ENCODE data around the gene PMIS2.

PMIS2 gene

DNA sequence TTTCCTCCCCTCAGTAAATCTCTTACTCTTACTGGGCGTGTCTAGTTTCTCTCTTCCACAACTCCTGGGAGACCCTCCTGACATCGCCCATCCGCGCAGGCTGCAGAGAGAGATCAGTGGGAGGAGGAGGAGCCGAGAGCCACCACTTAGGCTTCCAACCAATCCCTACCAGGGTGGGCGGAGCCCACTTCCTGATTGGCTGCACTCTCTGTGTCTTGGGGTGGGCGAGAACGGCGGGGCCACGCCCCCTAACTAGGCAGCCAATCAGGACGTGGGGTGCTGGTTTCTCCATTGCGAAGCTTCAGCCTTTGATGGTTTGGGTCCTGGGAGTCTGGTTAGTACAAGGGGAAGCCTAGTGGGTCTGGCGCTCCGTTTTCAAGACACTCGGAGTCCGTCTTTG lies at the start of gene PMIS2:
Gene PMIS2, plus strand, starts transcription at position 326 of the 400 bp plus-strand sequence. CDS start 87 bp downstream, outside the sequence.
- peak in 2 of 3 donors; percentile 21 to 31 for DNase-seq

GRCh38 chr19:35539314-35539713 lies 46.7 kb upstream of the PMIS2 start:
- DNase-seq = no peak

DNA sequence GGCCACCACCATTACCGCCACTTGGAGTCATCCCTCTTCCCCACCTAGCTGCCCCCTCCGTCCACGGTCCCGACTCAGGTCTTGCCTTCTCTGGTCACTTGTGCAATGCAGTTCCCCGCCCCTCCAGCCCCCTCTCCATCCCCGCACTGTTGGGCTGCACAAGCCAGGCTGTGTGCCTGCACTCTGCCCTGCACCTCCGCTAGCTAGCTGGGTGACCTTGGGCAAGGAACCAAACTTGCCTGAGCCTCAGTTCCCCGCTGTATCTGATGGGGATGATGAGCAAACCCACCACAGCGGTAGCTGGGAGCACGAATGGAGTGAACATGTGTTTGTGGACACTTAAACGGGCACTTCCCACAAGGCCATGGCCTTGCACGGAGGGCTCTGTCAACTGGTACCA lies 46.1 kb upstream of the PMIS2 start:
- DNase-seq = no peak

DNA sequence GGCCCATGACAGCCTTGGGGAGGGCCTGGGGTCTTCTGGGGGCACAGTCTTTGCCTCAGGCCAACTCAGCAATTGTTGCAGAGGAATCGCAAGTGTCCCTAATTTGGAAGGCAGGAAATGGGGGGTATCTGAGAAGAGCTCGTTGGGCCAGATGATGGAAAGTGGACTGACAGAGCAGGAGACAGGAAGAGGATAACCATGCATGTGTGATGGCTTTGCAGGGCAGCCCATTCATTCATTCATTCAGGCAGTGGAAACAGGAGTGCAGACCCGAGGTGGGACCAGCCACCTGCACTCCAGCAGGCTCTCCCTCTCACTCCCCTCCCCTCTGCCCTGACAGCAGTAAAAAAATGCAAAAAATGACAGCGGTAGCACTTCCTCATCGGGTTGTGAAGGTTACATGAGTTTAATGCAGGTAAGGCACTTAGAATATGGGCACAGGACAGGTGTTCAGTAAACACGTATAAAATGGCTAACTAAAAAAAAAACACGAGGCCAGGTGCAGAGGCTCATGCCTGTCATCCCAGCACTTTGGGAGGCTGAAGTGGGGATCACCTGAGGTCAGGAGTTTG lies 45.5 kb upstream of the PMIS2 start:
- no peak for DNase-seq

GRCh38 chr19:35542209-35542608 lies 43.8 kb upstream of the PMIS2 start:
- no peak for DNase-seq

DNA sequence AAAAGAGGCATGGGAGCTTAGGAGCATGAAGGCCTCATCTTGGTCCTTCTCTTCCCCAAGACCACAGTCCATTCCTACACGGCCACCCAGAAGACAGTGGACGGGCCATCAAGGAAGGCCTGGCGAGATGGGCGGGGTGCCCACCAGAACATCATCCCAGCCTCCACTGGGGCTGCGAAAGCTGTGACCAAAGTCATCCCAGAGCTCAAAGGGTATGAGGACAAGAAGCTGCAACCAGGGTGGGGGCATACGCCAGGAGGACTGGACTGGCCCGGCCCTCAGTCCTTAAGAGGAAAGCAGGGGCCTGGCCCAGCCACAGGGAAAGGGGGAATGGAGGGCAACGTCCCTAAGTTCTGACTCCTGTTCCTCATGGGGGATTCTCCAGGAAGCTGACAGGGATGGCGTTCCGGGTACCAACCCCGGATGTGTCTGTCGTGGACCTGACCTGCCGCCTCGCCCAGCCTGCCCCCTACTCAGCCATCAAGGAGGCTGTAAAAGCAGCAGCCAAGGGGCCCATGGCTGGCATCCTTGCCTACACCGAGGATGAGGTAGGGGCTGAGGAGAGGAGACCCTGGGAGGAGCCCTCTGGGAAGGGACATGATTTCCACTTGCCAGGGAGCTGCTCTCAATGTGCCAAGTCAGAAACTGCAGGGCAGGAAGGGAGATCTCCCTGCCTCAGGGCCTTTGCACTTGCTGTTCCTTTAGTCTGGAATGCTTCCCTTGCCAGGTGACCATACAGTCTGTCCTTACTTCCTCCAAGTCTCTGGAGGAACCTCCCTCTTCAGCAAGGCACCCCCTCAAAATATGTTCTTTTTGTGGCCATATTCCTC lies 42.5 kb upstream of the PMIS2 start:
- no peak for DNase-seq

- DNase-seq = no peak
Measured at GRCh38 chr19:35544110-35544802, 41.7 kb upstream of the PMIS2 start.

GRCh38 chr19:35545001-35545854 lies 40.7 kb upstream of the PMIS2 start, which contains the start of gene TMEM147:
Gene TMEM147, plus strand, starts transcription at chr19:35545626. Its CDS starts 114 bp downstream, at chr19:35545740.
- DNase-seq = peak; percentile 88 to 96 (median 95)

DNA sequence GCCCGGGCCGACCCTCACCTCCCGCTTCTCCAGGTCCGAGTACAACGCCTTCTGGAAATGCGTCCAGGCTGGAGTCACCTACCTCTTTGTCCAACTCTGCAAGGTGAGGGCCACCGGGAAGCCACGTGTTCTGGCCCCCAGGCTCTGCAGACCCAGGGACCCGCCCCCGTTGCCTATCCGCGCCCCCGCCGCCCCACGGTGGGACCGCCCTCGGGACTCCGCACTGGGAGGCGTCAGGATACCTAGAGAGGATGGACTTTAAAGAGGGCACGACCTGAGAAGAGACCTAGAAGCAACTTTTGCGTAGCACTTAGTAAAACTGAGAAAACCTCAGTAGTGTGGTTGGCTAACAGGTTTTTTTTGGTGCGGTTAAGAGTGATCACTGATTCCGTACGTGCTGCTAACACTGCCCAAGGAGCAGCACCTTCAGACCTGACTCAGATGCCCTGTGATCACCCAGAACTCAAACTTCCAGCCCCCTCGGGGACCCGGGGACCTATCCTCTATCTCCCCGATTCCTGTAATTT lies 40.1 kb upstream of the PMIS2 start:
- DNase-seq = peak in 1 of 3 donors; percentile 29

- DNase-seq = no peak
Measured at GRCh38 chr19:35546532-35546931, 39.4 kb upstream of the PMIS2 start.

DNA sequence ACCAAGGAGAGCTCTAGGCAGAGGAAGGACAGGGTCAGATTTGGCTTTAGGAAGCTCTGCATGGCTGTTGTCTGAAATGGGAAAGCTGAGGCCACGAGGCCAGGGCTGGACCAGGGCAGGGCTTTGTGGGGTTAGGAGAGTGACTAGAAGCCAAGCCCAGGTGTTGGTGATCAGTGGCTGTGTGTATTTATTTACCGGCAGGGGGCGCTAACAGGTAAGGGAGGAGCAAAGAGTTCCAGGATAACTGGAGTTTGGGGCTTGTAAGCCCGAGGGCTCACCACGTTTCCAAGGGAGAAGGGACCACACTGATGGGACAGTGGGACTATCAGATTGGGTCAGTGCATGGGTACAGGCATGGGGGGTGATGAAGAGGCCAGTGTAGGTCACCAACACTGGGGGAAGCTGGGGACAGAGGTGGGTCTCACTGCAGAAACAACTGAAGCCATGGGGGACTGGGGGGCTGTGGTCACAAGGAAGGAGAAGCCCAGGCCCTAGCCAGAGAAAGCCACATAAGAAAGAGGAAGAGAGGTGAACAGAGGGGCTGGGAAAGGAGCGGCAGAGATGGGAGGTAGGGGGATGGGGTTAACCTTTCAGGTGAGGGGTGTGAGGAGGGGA lies 36.7 kb upstream of the PMIS2 start:
- peak; percentile 77 to 89 (median 82) for DNase-seq

DNA sequence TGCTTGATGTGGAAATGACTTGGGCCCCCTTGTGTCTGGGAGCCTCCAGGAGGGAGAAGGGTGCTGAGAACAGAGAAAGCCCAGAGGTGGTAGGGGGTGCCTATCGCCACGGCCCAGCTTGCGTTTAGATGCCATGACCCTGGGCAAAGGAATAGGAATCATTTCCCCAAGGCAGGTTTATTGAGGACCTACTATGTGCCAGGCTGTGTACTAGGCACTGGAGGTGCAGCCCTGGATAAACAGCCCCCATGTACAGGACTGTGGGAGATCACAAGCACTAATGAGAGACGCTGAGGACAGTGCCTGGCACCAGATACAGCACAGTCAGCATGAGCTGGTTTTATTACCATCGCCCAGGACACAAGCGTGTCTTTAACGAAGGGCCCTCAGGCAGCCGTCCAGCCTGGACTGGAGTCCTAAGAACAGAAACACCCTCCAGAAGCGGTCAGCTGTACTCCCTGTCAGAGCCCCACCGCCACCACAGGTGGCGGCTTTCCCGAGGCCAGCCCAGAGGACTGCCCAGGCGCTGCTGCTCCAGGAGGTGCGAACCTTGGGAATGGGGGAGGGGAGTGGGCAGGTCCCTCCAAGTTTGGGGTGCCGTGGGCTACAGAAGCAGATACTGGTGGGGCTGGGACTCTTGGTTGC lies 36.0 kb upstream of the PMIS2 start:
- no peak for DNase-seq

DNA sequence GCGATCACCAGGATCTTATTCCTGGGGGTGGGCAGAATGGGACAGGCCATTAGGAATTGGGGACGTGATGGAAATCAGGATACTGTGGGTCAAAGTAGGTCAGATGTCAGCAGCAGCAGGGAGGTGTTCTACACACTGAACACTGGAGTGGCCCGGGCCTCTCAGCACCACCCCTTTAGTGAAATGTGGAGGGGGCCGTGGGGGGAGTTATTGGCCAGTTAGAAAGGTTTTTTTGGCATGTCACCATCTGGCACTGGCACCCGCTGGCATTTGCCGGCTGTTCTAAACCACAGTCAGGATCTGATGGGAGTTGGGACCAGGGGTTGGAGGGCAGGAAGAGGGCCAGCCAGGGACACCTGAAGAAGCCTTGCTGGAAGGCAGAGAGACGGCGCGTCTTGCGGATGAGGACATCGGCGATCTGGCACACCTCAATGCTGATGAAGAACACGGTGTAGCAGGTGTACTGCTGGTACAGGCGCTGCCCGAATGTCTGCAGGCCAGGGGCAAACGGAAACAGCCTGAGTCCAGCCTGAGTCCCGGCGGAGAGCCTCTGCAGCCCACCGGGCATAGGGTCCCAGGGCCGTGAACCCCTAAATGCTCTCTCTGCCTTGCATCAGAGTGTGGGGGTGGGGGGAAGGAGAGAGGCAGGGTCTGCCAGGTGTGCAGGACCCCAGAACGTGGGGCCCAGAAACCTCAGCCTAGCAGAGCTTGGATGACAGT lies 34.7 kb upstream of the PMIS2 start:
- DNase-seq = no peak

DNA sequence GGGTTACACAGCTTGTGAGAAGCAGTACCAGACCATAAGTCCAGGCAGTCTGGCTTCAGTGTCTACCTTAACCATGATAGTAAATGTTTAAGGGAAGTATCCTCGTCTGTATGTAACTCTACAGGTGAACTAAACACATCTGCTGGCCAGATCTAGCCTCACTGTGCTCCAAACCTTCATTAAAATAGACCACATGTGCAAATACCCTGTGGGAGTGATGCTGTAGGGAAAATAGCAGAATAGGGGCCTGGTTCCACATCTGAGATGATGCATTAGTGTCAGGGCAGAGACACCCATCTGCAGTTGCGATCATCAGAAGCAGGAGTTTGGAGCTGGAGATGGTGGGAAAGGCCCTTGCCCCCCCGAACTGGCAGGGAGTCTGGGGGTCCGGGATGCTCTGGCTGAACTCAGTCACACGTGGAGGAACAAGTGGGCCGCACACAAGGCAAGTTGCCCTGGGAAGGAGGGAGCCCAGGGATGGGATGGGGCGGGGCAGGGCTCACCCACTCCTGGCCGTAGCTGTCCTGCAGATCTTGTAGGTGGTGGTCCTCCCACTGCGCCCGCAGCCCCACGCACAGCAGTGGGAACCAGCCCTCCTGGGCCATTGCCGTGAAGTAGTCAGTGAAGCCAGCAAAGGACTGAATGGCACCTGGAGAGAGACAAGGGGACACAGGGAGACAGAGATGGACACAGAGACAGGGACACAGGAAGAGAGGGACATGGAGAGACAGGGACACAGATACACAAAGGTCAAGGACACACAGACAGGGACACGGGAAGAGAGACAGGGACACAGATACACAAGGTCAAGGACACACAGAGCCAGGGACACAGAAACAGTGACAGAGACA lies 33.2 kb upstream of the PMIS2 start:
- no peak for DNase-seq

- no peak for DNase-seq
Measured at GRCh38 chr19:35553385-35554000, 32.5 kb upstream of the PMIS2 start.

DNA sequence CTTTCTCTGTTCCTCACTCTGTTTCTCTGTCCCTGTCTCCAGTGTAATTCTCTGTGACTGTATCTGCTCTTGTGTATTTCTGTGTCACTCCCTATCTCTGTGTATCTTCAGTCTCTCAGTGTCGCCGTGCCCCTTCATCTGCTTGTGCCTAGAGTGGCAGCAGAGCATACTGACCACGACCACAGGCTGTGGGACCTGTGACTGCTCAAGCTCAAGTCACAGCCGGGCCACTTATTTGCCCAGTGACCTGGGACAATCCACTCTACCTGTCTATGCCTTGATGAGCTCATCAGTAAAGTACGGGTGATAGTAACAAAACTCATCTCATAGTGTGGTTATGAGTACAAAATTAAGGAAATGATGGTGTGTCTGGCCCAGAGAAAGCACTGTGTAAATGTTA lies 31.9 kb upstream of the PMIS2 start:
- no peak for DNase-seq

DNA sequence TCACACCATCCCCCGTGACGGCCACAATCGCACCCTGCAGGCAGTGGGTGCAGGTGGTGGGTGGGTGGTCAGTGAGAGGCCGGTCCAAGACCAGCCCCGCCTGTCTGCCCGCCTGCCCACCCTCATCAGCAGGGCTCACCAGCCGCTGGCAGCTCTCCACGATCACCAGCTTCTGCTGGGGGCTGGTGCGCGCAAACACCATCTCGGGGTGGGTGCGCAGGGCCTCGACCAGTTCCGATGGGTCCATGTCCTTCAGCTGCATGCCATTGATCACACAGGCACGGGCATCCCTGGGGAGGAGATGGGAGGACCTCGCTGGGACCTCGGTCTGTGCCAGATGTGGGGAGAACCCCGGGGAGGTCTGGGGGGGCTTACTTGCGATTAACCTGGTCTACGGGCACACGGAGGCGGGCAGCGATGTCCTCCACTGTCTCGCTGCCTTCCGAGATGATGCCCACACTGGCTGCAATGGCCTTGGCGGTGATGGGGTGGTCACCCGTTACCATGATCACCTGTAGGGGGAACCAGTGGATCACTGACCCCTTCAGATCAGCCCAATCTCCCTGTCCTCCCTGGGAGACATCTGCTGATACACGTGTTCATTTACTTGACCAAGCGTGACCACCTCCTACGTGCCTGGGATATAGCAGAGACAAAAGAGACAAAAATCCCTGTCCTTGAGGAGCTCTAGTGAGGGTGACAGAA lies 30.5 kb upstream of the PMIS2 start:
- DNase-seq = peak in 1 of 3 donors; percentile 13

GRCh38 chr19:35556025-35556590 lies 29.9 kb upstream of the PMIS2 start:
- no peak for DNase-seq

All from suppressor macrophage treated with lipopolysaccharide for 1 hour (primary cell).